A549 (cell line): ENCODE results near the gene LMF1. TPM values are rescaled to one million over a fixed set of nuclear protein-coding genes. Genes with fewer than 3 reads are reported as not detected.

Source experiments
- ATAC-seq, 2 experiments: fragments of 200-7000 bp in 1 of 2; fragments of >200 bp in 1 of 2; cut with Nextera tagmentation in 1 of 2; cut with Tn5 transposase in 1 of 2; 3 replicates each; pipeline versions ENCODE4 v1.8.0 to v1.9.1; 2018 to 2020; ENCODE audit warnings: mild to moderate bottlenecking in 1 of 2, moderate library complexity in 1 of 2
- CTCF ChIA-PET: fragments of 300-600 bp; sonication (Branson Sonifier 250); formaldehyde crosslinking; extraction: SDS; loops from one replicate; lab custom pipeline; 2021; ENCODE audit warnings: antibody characterized with exemption, inconsistent platforms; lab: Yijun Ruan, JAX
- POLR2A ChIA-PET: fragments of 350-600 bp; formaldehyde crosslinking; extraction: SDS; loops from one replicate; lab custom pipeline; 2021; ENCODE audit warnings: antibody characterized with exemption, inconsistent platforms; lab: Yijun Ruan, JAX
- DNase-seq, 2 experiments: peaks; one replicate each; pipeline versions ENCODE4 v3.0.0 to v3.0.0-alpha.2; 2011 to 2016; ENCODE audit warnings: low read depth in 1 of 2, low spot score in 1 of 2
- FAIRE-seq: peaks from 2 replicates; lab custom pipeline; 2011; peaks lifted over from hg19 to GRCh38; lab: Jason Lieb, UNC
- H3K27ac ChIP-seq, 2 experiments: fragments of >200 bp; sonication (Bioruptor Twin); formaldehyde crosslinking; 3 replicates each; pipeline ENCODE4 v1.5.1; 2016 to 2017
- H3K4me1 ChIP-seq: fragments of >200 bp; sonication (Bioruptor Twin); formaldehyde crosslinking; 3 replicates; pipeline ENCODE4 v1.6.1; 2016
- H3K4me2 ChIP-seq: fragments of >200 bp; sonication (Bioruptor Twin); formaldehyde crosslinking; 3 replicates; pipeline ENCODE4 v1.6.1; 2016
- H3K4me3 ChIP-seq: fragments of >200 bp; sonication (Bioruptor Twin); formaldehyde crosslinking; 3 replicates; pipeline ENCODE4 v1.5.1; 2016
- H3K9me3 ChIP-seq: fragments of >200 bp; sonication (Bioruptor Twin); formaldehyde crosslinking; 3 replicates; pipeline ENCODE4 v1.6.1; 2016
- BCL3 ChIP-seq: fragments of >200 bp; sonication (Bioruptor Twin); formaldehyde crosslinking; IDR thresholded peaks from 3 replicates; pipeline ENCODE4 v1.6.1; 2016
- BHLHE40 ChIP-seq: IDR thresholded peaks from 2 replicates; pipeline ENCODE4 v1.6.1; 2012; ENCODE audit warnings: low read depth, low read length, inconsistent platforms
- CBX8 ChIP-seq: fragments of 200-600 bp; sonication (generic); IDR thresholded peaks from 2 replicates; pipeline ENCODE4 v1.6.1; 2016
- CHD4 ChIP-seq: fragments of 200-600 bp; sonication (generic); IDR thresholded peaks from 2 replicates; pipeline ENCODE4 v1.6.1; 2016; ENCODE audit warnings: antibody characterized with exemption, mild to moderate bottlenecking, borderline replicate concordance
- E2F6 ChIP-seq: IDR thresholded peaks from 2 replicates; pipeline ENCODE4 v1.6.1; 2012; ENCODE audit warnings: low read depth, borderline replicate concordance
- EHF ChIP-seq: fragments of 250-450 bp; sonication (Bioruptor Pico); IDR thresholded peaks from 2 replicates; pipeline ENCODE4 v1.5.0; 2020; ENCODE audit warnings: mild to moderate bottlenecking
- ESRRA ChIP-seq: fragments of 150-350 bp; IDR thresholded peaks from 2 replicates; pipeline ENCODE4 v1.6.1; 2014; ENCODE audit warnings: mild to moderate bottlenecking, low read length, borderline replicate concordance
- FOSB ChIP-seq: fragments of 250-450 bp; sonication (Bioruptor Pico); IDR thresholded peaks from 2 replicates; pipeline ENCODE4 v1.5.0; 2020; ENCODE audit warnings: mild to moderate bottlenecking, moderate library complexity
- HEYL ChIP-seq: fragments of 250-450 bp; sonication (Bioruptor Pico); IDR thresholded peaks from 2 replicates; pipeline ENCODE4 v1.8.0; 2021; ENCODE audit warnings: mild to moderate bottlenecking, moderate library complexity
- HMGXB4 ChIP-seq: fragments of 250-450 bp; sonication (Bioruptor Pico); IDR thresholded peaks from 2 replicates; pipeline ENCODE4 v1.5.0; 2021; ENCODE audit warnings: mild to moderate bottlenecking, moderate library complexity, borderline replicate concordance
- HOXB5 ChIP-seq: fragments of 250-450 bp; sonication (Bioruptor Pico); IDR thresholded peaks from 2 replicates; pipeline ENCODE4 v1.5.0; 2020; ENCODE audit warnings: mild to moderate bottlenecking, moderate library complexity
- KDM5A ChIP-seq: fragments of 200-600 bp; sonication (generic); IDR thresholded peaks from 2 replicates; pipeline ENCODE4 v1.6.1; 2016; ENCODE audit warnings: antibody characterized with exemption, mild to moderate bottlenecking
- PHF8 ChIP-seq: fragments of 200-600 bp; sonication (generic); IDR thresholded peaks from 2 replicates; pipeline ENCODE4 v1.6.1; 2016; ENCODE audit warnings: low read depth, mild to moderate bottlenecking, antibody characterized with exemption, moderate library complexity, borderline replicate concordance
- POLR2AphosphoS2 ChIP-seq: conservative IDR thresholded peaks from 2 replicates; pipeline ENCODE4 v1.6.1; 2012; ENCODE audit warnings: low read length, improper control_type of control experiment, inconsistent platforms
- RFX5 ChIP-seq: fragments of 450-650 bp; IDR thresholded peaks from 2 replicates; pipeline ENCODE4 v1.7.1; 2014; ENCODE audit warnings: antibody characterized with exemption, mild to moderate bottlenecking, moderate library complexity
- RNF2 ChIP-seq: fragments of 200-600 bp; sonication (generic); IDR thresholded peaks from 2 replicates; pipeline ENCODE4 v1.6.1; 2016; ENCODE audit warnings: low read depth, mild to moderate bottlenecking, antibody characterized with exemption, moderate library complexity, borderline replicate concordance
- SMC3 ChIP-seq: fragments of >200 bp; sonication (Bioruptor Twin); formaldehyde crosslinking; IDR thresholded peaks from 3 replicates; pipeline ENCODE4 v1.6.1; 2018; ENCODE audit warnings: inconsistent platforms
- TFCP2L1 ChIP-seq: fragments of 250-450 bp; sonication (Bioruptor Pico); IDR thresholded peaks from 2 replicates; pipeline ENCODE4 v1.5.0; 2021; ENCODE audit warnings: mild to moderate bottlenecking
- TP53 ChIP-seq: fragments of 250-450 bp; sonication (Bioruptor Pico); IDR thresholded peaks from 2 replicates; pipeline ENCODE4 v1.5.0; 2021; ENCODE audit warnings: mild to moderate bottlenecking, moderate library complexity
- USF2 ChIP-seq: fragments of 450-650 bp; IDR thresholded peaks from 2 replicates; pipeline ENCODE4 v1.6.1; 2014; ENCODE audit warnings: antibody characterized with exemption
- WGBS: methylation state at CpG from one replicate; pipeline ENCODE4 v1.1.6; 2017; ENCODE audit errors: missing lambda C conversion rate; 5-methylcytosine and 5-hydroxymethylcytosine counted together
- polyA plus RNA-seq, 4 experiments: library from polyadenylated mRNA; depleted of rRNA in 3 of 4; stranded (reverse); fragments of >200 nt; fragmentation: RNase III in 1 of 4; extraction: RNeasy Plus Mini Kit Qiagen cat#74134 plus additional on column Dnase treatment in 1 of 4; gene quantifications; 2 replicates in 3 of 4; 3 replicates in 1 of 4; pipeline ENCODE4 v1.2.3, GENCODE V29; 2011 to 2017

The LMF1 gene
- polyA plus RNA-seq, 2 of the 4 experiments (the other 2 are of a cell fraction), result 8.8 to 10.9 TPM

GRCh38 chr16:848510-849253 lies 122.1 kb downstream of the LMF1 start:
- TF ChIP-seq RFX5 (no peak), USF2 (peak; percentile 56), HOXB5 (CRISPR knock-in tag) (no peak)
- H3K4me3 ChIP-seq, result no peak overlapping the region
- DNase-seq (no peak), FAIRE-seq (no peak), ATAC-seq (no peak)
- no peak overlapping the region for H3K27ac ChIP-seq
- WGBS, result 62% methylated on average over 38 of the region's 44 CpGs
- ChIA-PET CTCF (no interaction called here), POLR2A (no interaction called here)
- peaks cover 28% of the 10 kb centered on the region for H3K9me3 ChIP-seq
- no peak overlapping the region for H3K4me2 ChIP-seq
- H3K4me1 ChIP-seq, result no peaks in the 10 kb centered on the region

GRCh38 chr16:847681-848445 lies 122.9 kb downstream of the LMF1 start:
- FAIRE-seq, result no peak
- no peak for ATAC-seq
- Histone ChIP-seq H3K9me3 (peaks cover 28% of the 10 kb centered on the region), H3K4me2 (no peak overlapping the region), H3K27ac (no peak overlapping the region), H3K4me1 (no peaks in the 10 kb centered on the region), H3K4me3 (no peak overlapping the region)
- ChIA-PET CTCF (no interaction called here), POLR2A (interaction anchor here (0.6 kb wide), 1 partner anchor 37 kb away, joined by 5 read pairs; no protein-coding TSS in a partner anchor)
- TF ChIP-seq ESRRA (no peak), BCL3 (no peak), KDM5A (no peak), EHF (CRISPR knock-in tag) (no peak), E2F6 (no peak)
- no peak for DNase-seq
- WGBS, result 78% methylated on average over 12 of the region's 33 CpGs

- 54% methylated on average over 9 of the region's 10 CpGs for WGBS
- no peak overlapping the region for H3K4me2 ChIP-seq
- no peak overlapping the region for H3K4me3 ChIP-seq
- no peaks in the 10 kb centered on the region for H3K4me1 ChIP-seq
- FAIRE-seq, result no peak
- POLR2A ChIA-PET, result interaction anchor here (0.6 kb wide), 1 partner anchor 36 kb away, joined by 5 read pairs; no protein-coding TSS in a partner anchor
- H3K9me3 ChIP-seq, result peaks cover 28% of the 10 kb centered on the region
- no peak for ATAC-seq
- TF ChIP-seq CBX8 (no peak), FOSB (CRISPR knock-in tag) (no peak), PHF8 (no peak), EHF (CRISPR knock-in tag) (no peak), POLR2AphosphoS2 (no peak), SMC3 (no peak), TP53 (CRISPR knock-in tag) (no peak)
- TF ChIP-seq, all 56 proteins: peak for 0
- no peak for DNase-seq
- no peak overlapping the region for H3K27ac ChIP-seq
- CTCF ChIA-PET, result no interaction called here
Measured at GRCh38 chr16:847151-847550, 123.6 kb downstream of the LMF1 start.

- ChIA-PET POLR2A (no interaction called here), CTCF (interaction anchor here (1.0 to 1.3 kb wide), 3 partner anchors 20 to 456 kb away, joined by 3 read pairs; no protein-coding TSS in a partner anchor)
- 67% methylated on average over 18 of the region's 26 CpGs for WGBS
Measured at GRCh38 chr16:845351-845745, 125.4 kb downstream of the LMF1 start.

More at GRCh38 chr16:845351-845745, 125.4 kb downstream of the LMF1 start:
- no peak for TF ChIP-seq HEYL
- TF ChIP-seq HMGXB4 (CRISPR knock-in tag), result no peak
- TF ChIP-seq TFCP2L1 (CRISPR knock-in tag), result no peak
- no peak for TF ChIP-seq EHF (CRISPR knock-in tag)
- TF ChIP-seq BHLHE40, result no peak
- no peak for TF ChIP-seq CHD4
- TF ChIP-seq RNF2, result no peak
- H3K27ac ChIP-seq, result no peak overlapping the region
- DNase-seq (no peak), FAIRE-seq (no peak), ATAC-seq (no peak)
- no peak overlapping the region for H3K4me3 ChIP-seq
- H3K4me1 ChIP-seq, result no peaks in the 10 kb centered on the region
- H3K9me3 ChIP-seq, result peaks cover 16% of the 10 kb centered on the region
- H3K4me2 ChIP-seq, result no peak overlapping the region
